ENCODE data around the gene C8A. TPM values are rescaled to one million over a fixed set of nuclear protein-coding genes. Genes with fewer than 3 reads are reported as not detected.

The C8A gene
- polyA plus RNA-seq, 1 donor (not counting 4 experiments of a cell fraction or from before 2014, with no cell fraction given): not detected

- H3K9me1 ChIP-seq (ENCODE audit: control insufficient read depth, extremely low read depth, insufficient read depth, low read length): no peaks in the 10 kb centered on the region
- DNase-seq (ENCODE audit: low read depth, low spot score) (no peak), FAIRE-seq (peak; percentile 53)
- H3K27me3 ChIP-seq (ENCODE audit: control insufficient read depth, extremely low read depth, insufficient read depth, low read length): no peaks in the 10 kb centered on the region
- H3K4me3 ChIP-seq (ENCODE audit: control insufficient read depth in 2 of 3, extremely low read depth in 1 of 3, insufficient read depth in 2 of 3, low read depth in 1 of 3, low read length in 3 of 3): no peak overlapping the region
- H3K79me2 ChIP-seq (ENCODE audit: control insufficient read depth, insufficient read depth, low read length): no peaks in the 10 kb centered on the region
- H3K4me1 ChIP-seq (ENCODE audit: control insufficient read depth, extremely low read depth, insufficient read depth, low read length): peaks cover 12% of the 10 kb centered on the region
- peak overlapping the region; percentile 85 for H2AFZ ChIP-seq (ENCODE audit: control insufficient read depth, low read length)
- H3K36me3 ChIP-seq (ENCODE audit: control insufficient read depth in 2 of 2, extremely low read depth in 1 of 2, insufficient read depth in 2 of 2, low read length in 2 of 2): no peaks in the 10 kb centered on the region
- H3K27ac ChIP-seq (ENCODE audit: control insufficient read depth, insufficient read depth, low read length): peak overlapping the region; percentile 44
- TF ChIP-seq EZH2 (IDR thresholded peaks at IDR 0.05; ENCODE audit: low read length): no peak
- TF ChIP-seq, protein P1, sequence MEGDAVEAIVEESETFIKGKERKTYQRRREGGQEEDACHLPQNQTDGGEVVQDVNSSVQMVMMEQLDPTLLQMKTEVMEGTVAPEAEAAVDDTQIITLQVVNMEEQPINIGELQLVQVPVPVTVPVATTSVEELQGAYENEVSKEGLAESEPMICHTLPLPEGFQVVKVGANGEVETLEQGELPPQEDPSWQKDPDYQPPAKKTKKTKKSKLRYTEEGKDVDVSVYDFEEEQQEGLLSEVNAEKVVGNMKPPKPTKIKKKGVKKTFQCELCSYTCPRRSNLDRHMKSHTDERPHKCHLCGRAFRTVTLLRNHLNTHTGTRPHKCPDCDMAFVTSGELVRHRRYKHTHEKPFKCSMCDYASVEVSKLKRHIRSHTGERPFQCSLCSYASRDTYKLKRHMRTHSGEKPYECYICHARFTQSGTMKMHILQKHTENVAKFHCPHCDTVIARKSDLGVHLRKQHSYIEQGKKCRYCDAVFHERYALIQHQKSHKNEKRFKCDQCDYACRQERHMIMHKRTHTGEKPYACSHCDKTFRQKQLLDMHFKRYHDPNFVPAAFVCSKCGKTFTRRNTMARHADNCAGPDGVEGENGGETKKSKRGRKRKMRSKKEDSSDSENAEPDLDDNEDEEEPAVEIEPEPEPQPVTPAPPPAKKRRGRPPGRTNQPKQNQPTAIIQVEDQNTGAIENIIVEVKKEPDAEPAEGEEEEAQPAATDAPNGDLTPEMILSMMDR (optimal IDR thresholded peaks at IDR 0.05 in 1 of 3, IDR thresholded peaks at IDR 0.05 in 1 of 3, conservative IDR thresholded peaks at IDR 0.05 in 1 of 3; ENCODE audit: extremely low read depth in 1 of 3, insufficient read depth in 2 of 3, low read length in 3 of 3): no peak
- H4K20me1 ChIP-seq (ENCODE audit: control insufficient read depth, extremely low read depth, insufficient read depth, low read length): no peaks in the 10 kb centered on the region
- dilution Hi-C loops (cut with MboI; ENCODE audit: extremely low pct_ligation_motif_present, low sequenced_read_pairs): no loop called here
- H3K4me2 ChIP-seq (ENCODE audit: control insufficient read depth, extremely low read depth, insufficient read depth, low read depth, low read length): peak overlapping the region; percentile 17
- H3K9me3 ChIP-seq (ENCODE audit: control insufficient read depth, low read depth, low read length): no peaks in the 10 kb centered on the region
- H3K9ac ChIP-seq (ENCODE audit: control insufficient read depth, extremely low read depth, insufficient read depth, low read length): no peak overlapping the region
Measured at GRCh38 chr1:56866656-56867055, 12.1 kb downstream of the C8A start.

- FAIRE-seq (no peak), DNase-seq (ENCODE audit: low read depth, low spot score) (no peak)
- H3K27ac ChIP-seq (ENCODE audit: control insufficient read depth, insufficient read depth, low read length): no peak overlapping the region
Measured at GRCh38 chr1:56867491-56867890, 12.9 kb downstream of the C8A start.

More at GRCh38 chr1:56867491-56867890, 12.9 kb downstream of the C8A start:
- no peak overlapping the region for H3K4me3 ChIP-seq (ENCODE audit: control insufficient read depth in 2 of 3, extremely low read depth in 1 of 3, insufficient read depth in 2 of 3, low read depth in 1 of 3, low read length in 3 of 3)
- H4K20me1 ChIP-seq (ENCODE audit: control insufficient read depth, extremely low read depth, insufficient read depth, low read length): no peaks in the 10 kb centered on the region
- H3K4me1 ChIP-seq (ENCODE audit: control insufficient read depth, extremely low read depth, insufficient read depth, low read length): peaks cover 12% of the 10 kb centered on the region
- no peak overlapping the region for H3K9ac ChIP-seq (ENCODE audit: control insufficient read depth, extremely low read depth, insufficient read depth, low read length)
- no peaks in the 10 kb centered on the region for H3K36me3 ChIP-seq (ENCODE audit: control insufficient read depth in 2 of 2, extremely low read depth in 1 of 2, insufficient read depth in 2 of 2, low read length in 2 of 2)
- TF ChIP-seq, protein P1 (optimal IDR thresholded peaks at IDR 0.05 in 1 of 3, IDR thresholded peaks at IDR 0.05 in 1 of 3, conservative IDR thresholded peaks at IDR 0.05 in 1 of 3; ENCODE audit: extremely low read depth in 1 of 3, insufficient read depth in 2 of 3, low read length in 3 of 3): no peak
- TF ChIP-seq EZH2 (IDR thresholded peaks at IDR 0.05; ENCODE audit: low read length): no peak
- dilution Hi-C loops (cut with MboI; ENCODE audit: extremely low pct_ligation_motif_present, low sequenced_read_pairs): no loop called here
- H2AFZ ChIP-seq (ENCODE audit: control insufficient read depth, low read length): no peak overlapping the region
- H3K79me2 ChIP-seq (ENCODE audit: control insufficient read depth, insufficient read depth, low read length): no peaks in the 10 kb centered on the region
- H3K9me1 ChIP-seq (ENCODE audit: control insufficient read depth, extremely low read depth, insufficient read depth, low read length): no peaks in the 10 kb centered on the region
- no peaks in the 10 kb centered on the region for H3K9me3 ChIP-seq (ENCODE audit: control insufficient read depth, low read depth, low read length)
- H3K4me2 ChIP-seq (ENCODE audit: control insufficient read depth, extremely low read depth, insufficient read depth, low read depth, low read length): no peak overlapping the region
- no peaks in the 10 kb centered on the region for H3K27me3 ChIP-seq (ENCODE audit: control insufficient read depth, extremely low read depth, insufficient read depth, low read length)

Data from keratinocyte (primary cell).